ENCODE results near the gene GSG1L2. TPM values are rescaled to one million over a fixed set of nuclear protein-coding genes. Genes with fewer than 3 reads are reported as not detected.
A peak's percentile ranks its signal among the peaks of the same experiment; 100 is the strongest.

The GSG1L2 gene
- total RNA-seq, 1 experiment from 2014 or later: not detected

DNA sequence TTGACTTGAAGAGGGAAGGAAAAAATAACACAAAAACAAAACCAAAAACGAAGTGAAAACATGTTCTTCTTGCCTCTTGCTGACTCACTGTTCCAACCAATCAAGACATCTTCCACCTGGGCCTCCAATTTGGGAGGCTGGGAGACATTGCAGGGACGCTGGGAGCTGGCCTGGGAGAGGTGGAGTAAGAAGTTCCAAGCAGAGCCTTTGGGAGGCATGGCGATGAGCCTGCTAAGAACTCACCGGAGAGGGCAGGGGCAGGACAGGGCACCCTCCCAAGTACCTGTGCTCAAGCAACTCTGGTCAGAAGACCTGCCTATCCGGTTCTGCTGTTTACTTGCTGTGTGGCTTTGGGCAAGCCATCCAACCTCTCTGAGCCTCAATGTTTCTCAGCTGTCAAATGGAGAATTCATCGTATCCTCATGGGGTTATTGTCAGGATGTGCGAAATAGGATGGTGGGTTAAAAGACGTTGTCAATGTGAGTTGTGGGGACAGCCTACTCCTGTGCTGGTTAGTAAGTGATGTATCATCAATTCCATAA lies 3.0 kb upstream of the GSG1L2 start:
- DNase-seq (ENCODE audit: low read depth): no peak

GRCh38 chr17:9824094-9824493 lies 2.2 kb upstream of the GSG1L2 start:
- no peak for DNase-seq (ENCODE audit: low read depth)

- DNase-seq (ENCODE audit: low read depth): no peak
These were observed 1.4 kb downstream of the GSG1L2 start for GRCh38 chr17:9820448-9820847.

DNA sequence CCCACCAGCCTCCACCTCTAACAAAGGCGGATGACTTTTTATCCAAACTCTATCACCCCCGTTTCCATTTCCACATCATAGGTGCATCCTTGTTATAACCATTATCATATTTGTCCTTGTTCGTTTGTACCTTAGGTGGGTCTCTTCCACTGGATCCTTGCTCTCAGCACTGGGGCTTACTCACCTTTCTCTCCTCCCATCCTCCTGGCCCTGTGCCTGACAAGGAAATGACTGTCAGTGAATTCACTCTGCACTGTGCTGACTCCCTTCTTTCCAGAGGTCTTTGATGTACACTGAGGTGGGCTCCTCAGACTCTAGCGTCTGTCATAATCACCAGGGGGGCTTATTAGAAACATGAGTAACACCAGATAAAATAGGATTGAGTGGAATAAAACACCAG lies 3.1 kb downstream of the GSG1L2 start:
- peak; percentile 58 for DNase-seq (ENCODE audit: low read depth)

DNA sequence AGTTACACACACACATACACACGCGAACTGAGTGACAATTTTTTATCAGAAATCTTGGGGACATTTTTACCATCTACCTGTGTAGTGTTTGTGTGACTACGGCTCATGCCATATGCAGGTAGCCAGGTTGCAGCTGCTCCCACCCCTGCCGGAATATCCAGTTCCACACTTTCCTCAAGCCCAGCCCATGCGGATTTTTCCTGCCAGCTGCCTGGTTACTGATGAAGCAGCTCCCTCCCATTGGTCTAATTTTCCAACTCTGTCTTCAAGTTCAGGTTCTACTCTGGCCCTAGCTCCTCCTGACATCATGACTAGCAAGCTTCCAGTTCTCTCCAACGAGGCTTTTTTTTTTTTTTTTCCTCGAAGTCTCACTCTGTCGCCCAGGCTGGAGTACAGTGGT lies 4.8 kb downstream of the GSG1L2 start:
- DNase-seq (ENCODE audit: low read depth): peak; percentile 61

DNA sequence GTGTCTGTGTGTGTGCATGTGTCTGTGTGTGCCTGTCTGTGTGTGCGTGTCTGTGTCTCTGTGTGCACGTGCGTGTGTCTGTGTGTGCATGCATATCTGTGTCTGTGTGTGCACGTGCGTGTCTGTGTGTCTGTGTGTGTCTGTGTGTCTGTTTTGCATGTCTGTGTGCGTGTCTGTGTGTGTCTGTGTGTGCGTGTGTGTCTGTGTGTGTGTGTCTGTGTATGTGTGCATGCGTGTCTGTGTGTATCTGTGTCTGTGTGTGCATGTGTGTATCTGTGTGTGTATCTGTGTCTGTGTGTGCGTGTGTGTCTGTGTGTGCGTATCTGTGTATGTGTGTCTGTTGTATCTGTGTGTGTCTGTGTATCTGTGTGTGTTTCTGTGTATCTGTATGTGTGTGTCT lies 5.4 kb downstream of the GSG1L2 start:
- DNase-seq (ENCODE audit: low read depth): no peak

DNA sequence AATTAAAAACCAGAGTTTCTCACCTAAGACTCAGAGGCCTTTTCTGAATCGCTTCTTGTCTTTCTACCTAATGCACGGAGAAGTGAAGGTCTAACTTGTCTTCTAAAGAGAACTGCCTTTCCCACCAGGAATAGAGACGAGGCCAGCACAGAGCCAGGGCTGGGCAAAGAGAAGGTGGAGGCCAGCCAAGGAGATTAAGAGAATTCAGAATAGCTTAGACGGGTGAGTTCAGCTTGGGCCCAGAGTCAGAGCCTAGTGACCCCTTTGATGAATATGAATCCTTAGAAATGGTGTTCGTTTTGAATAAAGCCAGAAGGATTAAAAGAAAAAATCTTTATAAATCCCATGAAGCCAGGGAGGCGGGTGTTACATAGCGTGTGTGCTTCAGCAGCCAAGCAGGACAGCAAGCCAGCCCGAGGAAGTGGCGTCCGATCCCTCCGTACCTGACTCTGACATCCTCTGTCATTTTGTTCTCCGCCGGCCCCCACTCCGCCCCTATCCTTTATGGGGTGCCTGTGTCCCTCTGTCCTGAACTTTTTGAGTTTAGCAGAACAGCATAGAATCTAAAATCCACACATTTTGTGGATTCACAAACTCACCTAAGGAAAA lies 7.4 kb downstream of the GSG1L2 start:
- DNase-seq (ENCODE audit: low read depth): no peak

DNA sequence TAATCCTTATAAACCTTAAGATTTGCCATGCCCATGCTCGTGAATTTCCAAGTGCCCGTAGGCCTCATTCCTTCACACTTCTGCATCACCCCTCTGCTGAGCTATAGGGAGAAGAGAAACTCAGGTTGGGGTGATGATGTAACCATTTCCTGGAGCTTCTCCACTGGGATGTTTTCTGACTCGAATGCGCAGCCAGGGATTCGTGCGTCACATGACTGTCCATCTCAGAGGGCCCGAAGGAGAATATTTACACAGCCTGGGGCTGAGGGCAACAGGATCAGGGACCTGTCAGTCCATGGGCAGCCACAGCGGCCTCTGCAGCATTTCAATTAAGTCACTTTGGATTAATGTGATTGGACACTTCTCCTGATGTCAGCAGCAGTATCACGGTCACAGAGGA lies 8.7 kb downstream of the GSG1L2 start:
- DNase-seq (ENCODE audit: low read depth): no peak

DNA sequence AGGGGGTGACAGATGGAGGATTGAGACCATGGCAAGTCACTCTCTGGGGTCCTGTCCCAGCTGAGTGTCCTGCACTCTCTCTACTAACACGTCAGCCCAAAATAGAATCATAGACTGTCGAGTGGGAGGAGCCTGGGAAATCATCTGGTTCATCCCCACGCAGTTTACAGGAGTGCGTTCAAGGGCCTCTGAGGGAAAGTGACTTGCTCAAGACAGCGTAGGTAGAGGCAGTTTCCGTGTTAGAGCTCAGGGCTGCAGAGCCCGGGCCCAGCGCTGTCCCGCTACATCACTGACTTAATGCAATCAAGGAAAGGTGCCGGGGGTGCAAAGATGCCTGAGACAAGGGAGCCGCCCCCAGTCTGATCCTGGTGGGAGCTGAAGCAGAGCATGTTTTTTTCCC lies 10.3 kb downstream of the GSG1L2 start:
- no peak for DNase-seq (ENCODE audit: low read depth)

DNA sequence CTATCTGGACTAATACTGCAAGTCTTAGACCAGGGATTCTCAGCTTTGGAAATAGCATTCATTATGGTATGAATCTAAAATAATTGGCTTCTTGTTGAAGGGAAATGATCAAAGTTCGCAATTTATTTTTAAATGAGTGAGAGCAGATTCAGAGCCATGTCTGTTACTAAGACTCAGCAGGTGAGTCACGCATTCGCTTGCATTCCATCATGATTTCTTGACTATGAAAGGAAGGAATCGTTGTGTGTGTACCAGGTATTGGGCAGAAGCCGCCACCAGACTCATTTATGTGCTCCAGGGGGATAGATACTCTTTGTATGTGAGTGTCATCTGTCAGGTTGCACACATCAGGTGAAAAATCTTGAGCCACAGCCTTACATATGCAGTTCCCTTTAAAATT lies 10.8 kb downstream of the GSG1L2 start:
- peak; percentile 75 for DNase-seq (ENCODE audit: low read depth)

GRCh38 chr17:9810100-9810949 lies 11.6 kb downstream of the GSG1L2 start:
- peak; percentile 51 for DNase-seq (ENCODE audit: low read depth)

GRCh38 chr17:9809409-9809808 lies 12.5 kb downstream of the GSG1L2 start:
- DNase-seq (ENCODE audit: low read depth): no peak

GRCh38 chr17:9806699-9807098 lies 15.2 kb downstream of the GSG1L2 start:
- no peak for DNase-seq (ENCODE audit: low read depth)

- DNase-seq (ENCODE audit: low read depth): no peak
These were observed 16.1 kb downstream of the GSG1L2 start for GRCh38 chr17:9805769-9806168.

- DNase-seq (ENCODE audit: low read depth): no peak
These were observed 19.2 kb downstream of the GSG1L2 start for GRCh38 chr17:9802697-9803096.

GRCh38 chr17:9802294-9802693 lies 19.6 kb downstream of the GSG1L2 start:
- DNase-seq (ENCODE audit: low read depth): peak; percentile 96

DNA sequence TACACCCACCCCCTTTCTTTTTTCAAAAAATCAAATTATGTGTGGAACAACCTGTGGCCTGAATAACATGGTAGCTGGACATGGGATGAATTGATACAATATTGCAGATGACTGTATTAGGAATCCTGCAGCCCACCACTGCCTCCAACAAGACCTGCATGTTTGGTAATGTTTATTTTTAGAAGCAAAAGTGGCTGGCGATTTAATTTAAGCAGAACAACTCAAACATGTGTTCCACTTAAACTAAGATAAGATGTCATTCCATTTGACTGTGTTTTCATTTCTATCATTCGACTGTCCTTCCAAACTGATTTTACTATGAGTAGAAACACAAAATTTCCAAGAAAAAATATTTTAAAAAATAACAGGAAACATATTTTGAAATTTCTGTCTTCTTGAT lies 20.4 kb downstream of the GSG1L2 start:
- DNase-seq (ENCODE audit: low read depth): no peak

- DNase-seq (ENCODE audit: low read depth): peak; percentile 43
These were observed 23.2 kb downstream of the GSG1L2 start for GRCh38 chr17:9798724-9799123.

- DNase-seq (ENCODE audit: low read depth): peak; percentile 37
These were observed 23.9 kb downstream of the GSG1L2 start for GRCh38 chr17:9798008-9798407.

DNA sequence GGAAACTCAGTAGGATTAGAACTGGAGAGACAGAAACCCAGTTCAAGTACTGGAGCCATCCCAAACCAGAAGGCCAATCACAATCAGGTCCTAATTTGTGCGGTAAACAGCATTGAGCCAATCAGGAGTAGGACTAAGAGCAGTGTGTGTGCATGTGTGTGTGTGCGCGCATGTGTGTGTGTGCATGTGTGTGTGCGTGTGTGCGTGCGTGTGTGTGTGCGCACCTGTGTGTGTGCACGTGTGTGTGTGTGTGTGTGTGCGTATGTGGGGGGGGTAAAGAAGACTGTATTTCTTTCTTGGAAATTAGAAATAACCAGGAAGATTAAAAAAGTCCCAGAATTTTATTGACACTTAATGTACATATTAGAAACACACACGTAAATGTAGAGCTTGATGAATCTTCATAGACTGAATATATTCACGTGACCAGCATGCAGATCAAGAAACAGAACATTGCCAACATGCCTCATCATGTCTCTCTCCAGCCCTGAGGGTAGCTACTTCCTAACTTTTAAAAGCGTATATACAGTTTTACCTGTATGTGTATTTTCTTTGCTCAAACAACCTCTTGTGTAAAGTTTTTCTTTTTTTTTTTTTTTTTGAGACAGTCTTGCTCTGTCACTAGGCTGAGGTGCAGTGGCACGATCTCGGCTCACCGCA lies 29.6 kb downstream of the GSG1L2 start:
- DNase-seq (ENCODE audit: low read depth): no peak

- DNase-seq (ENCODE audit: low read depth): no peak
These were observed 30.7 kb downstream of the GSG1L2 start, which contains the start of gene DHRS7C for GRCh38 chr17:9790889-9791876. DHRS7C (minus strand) TSS chr17:9791592; CDS start chr17:9791284, 308 bp downstream.

Data from M059J (cell line).